Measurements from ENCODE around the gene PCED1B. TPM values are rescaled to one million over a fixed set of nuclear protein-coding genes. Genes with fewer than 3 reads are reported as not detected.

The PCED1B gene, protein sequence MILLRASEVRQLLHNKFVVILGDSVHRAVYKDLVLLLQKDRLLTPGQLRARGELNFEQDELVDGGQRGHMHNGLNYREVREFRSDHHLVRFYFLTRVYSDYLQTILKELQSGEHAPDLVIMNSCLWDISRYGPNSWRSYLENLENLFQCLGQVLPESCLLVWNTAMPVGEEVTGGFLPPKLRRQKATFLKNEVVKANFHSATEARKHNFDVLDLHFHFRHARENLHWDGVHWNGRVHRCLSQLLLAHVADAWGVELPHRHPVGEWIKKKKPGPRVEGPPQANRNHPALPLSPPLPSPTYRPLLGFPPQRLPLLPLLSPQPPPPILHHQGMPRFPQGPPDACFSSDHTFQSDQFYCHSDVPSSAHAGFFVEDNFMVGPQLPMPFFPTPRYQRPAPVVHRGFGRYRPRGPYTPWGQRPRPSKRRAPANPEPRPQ
- total RNA-seq: 1 to 10 TPM; 1.3 to 2.3 (median 1.7) TPM
- polyA plus RNA-seq: 1.3 TPM
- long read RNA-seq, donor 1, partial matches to known transcripts: 0 of 3 reads
- long read RNA-seq, donor 1, other reads (novel, unspliced or antisense): 3 of 3 reads
- long read RNA-seq, donor 2: 0 reads
- long read RNA-seq, donor 3: 0 reads
- long read RNA-seq, donor 4: 0 reads

DNA sequence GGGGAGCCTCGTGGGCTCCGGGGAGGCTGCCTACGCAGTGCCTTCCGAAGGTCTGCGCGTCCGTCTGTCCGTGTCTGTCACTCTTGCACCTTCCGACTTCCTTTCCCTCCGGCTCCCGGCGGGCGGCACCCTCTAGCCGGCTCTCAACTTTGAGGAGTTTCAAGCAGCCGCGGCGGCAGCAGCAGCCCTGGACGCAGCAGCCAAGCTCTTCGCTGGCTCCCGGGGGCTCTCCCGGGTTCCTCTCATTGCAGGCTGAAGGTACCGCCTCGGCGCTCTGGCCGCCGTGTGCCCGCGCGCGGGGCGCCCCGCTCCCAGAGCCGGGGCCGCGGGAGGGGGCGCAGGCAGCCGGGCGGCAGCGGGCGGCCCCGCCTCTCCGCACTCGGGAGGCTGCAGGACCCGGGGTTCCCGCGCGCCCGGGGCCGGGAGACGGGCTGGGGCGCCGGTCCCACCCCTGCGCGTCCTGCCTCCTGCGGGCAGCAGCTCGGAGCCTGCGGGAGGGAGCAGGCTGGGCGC is at the start of gene PCED1B, which contains the start of gene AMIGO2:
Gene PCED1B, plus strand, starts transcription at position 154 of the 513 bp plus-strand sequence. CDS start 155,443 bp downstream, outside the sequence.
Gene AMIGO2, minus strand, starts transcription at position 492 of the 513 bp plus-strand sequence. CDS start 957 bp downstream, outside the sequence.
- no peaks in the 10 kb centered on the region for H3K9me3 ChIP-seq (ENCODE audit: control insufficient read depth, low read length)
- under 1% methylated on average over 58 of the region's 58 CpGs for WGBS
- H3K27ac ChIP-seq (ENCODE audit: low read length): peak within 1 kb of the TSS; percentile 61
- ATAC-seq: peak; percentile 73 to 83
- H3K4me1 ChIP-seq (ENCODE audit: control insufficient read depth, insufficient read depth, low read length): peaks cover 11% of the 10 kb centered on the region
- intact Hi-C loops (cut with DNase I): no loop called here
- peak; percentile 85 to 92 (median 92) for DNase-seq
- peak within 1 kb of the TSS; percentile 90 for H3K4me3 ChIP-seq (ENCODE audit: low read length)
- H3K27me3 ChIP-seq (ENCODE audit: control insufficient read depth, insufficient read depth): no peaks in the 10 kb centered on the region

DNA sequence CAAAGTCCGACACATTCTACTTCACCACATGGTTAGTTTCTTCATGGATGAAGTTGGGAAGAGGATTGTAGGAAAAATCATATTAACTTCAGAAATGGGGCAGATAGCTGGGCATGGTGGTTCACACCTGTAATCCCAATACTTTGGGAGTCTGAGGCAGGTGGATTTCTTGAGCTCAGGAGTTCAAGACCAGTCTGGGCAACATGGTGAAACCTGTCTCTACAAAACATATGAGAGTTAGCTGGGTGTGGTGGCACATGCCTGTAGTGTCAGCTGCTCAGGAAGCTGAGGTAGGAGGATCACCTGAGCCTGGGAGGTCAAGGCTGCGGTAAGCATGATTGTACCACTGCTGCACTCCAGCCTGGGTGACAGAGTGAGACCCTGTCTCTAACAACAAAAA is 49.5 kb upstream of the PCED1B start:
- ATAC-seq (no peak), DNase-seq (no peak)
- Histone ChIP-seq H3K27me3 (ENCODE audit: control insufficient read depth, insufficient read depth) (no peaks in the 10 kb centered on the region), H3K9me3 (ENCODE audit: control insufficient read depth, low read length) (no peaks in the 10 kb centered on the region), H3K27ac (ENCODE audit: low read length) (no peak overlapping the region), H3K4me3 (ENCODE audit: low read length) (no peak overlapping the region), H3K4me1 (ENCODE audit: control insufficient read depth, insufficient read depth, low read length) (no peaks in the 10 kb centered on the region)
- WGBS: 95% methylated on average over 2 of the region's 2 CpGs
- intact Hi-C loops (cut with DNase I): loop anchor here (5.0 to 10.0 kb wide), 5 partner anchors 275 to 655 kb away; no protein-coding TSS in a partner anchor

DNA sequence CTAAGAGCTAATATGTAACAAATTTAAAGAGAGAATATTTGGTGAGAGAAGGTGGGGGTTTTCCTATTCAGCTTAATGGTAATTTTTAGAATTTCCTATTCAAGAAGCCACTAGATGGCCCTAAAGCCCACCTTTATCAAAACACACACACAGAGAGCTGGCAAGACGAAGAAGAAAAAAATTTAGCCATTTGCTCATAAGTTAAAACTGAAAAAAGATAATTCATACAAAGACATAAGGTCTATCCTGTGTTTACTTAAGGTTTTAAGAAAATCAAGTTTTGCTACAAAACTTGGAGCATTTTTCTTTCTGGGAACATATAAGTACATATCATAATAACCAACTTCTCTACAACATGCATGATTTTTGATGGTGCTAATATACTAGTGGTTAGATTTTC is 46.8 kb upstream of the PCED1B start:
- DNase-seq (no peak), ATAC-seq (peak; percentile 78 to 81)
- intact Hi-C loops (cut with DNase I): loop anchor here (5.0 to 10.0 kb wide), 5 partner anchors 272 to 652 kb away; no protein-coding TSS in a partner anchor
- Histone ChIP-seq H3K4me3 (ENCODE audit: low read length) (no peak overlapping the region), H3K9me3 (ENCODE audit: control insufficient read depth, low read length) (no peaks in the 10 kb centered on the region), H3K27me3 (ENCODE audit: control insufficient read depth, insufficient read depth) (no peaks in the 10 kb centered on the region), H3K4me1 (ENCODE audit: control insufficient read depth, insufficient read depth, low read length) (no peaks in the 10 kb centered on the region), H3K27ac (ENCODE audit: low read length) (no peak overlapping the region)
- 8% methylated on average over 1 of the region's 1 CpG for WGBS

DNA sequence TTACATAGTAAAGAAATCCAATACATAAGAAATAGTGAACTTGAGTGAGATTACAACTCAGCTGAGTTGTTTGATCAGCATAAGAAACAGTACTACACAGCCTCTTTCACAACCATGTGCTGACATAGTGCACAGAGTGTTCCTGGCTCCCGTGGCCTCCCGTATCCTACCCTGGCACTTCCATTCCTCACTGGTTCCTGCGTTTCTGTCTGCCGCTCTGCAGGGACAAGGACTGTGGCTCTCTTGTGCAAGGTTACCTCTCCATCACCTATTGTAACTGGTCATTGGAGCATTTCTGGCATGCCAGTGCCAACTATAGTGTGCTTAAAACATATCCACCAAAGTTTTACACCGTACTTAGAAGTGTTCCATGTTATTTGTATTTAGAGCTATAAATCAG is 46.3 kb upstream of the PCED1B start:
- intact Hi-C loops (cut with DNase I): loop anchor here (5.0 to 10.0 kb wide), 5 partner anchors 272 to 652 kb away; no protein-coding TSS in a partner anchor
- Histone ChIP-seq H3K4me1 (ENCODE audit: control insufficient read depth, insufficient read depth, low read length) (no peaks in the 10 kb centered on the region), H3K27ac (ENCODE audit: low read length) (no peak overlapping the region), H3K9me3 (ENCODE audit: control insufficient read depth, low read length) (no peaks in the 10 kb centered on the region), H3K4me3 (ENCODE audit: low read length) (no peak overlapping the region), H3K27me3 (ENCODE audit: control insufficient read depth, insufficient read depth) (no peaks in the 10 kb centered on the region)
- DNase-seq (peak in 2 of 3 donors; percentile 41 to 72), ATAC-seq (peak; percentile 94 to 95)
- WGBS: 39% methylated on average over 5 of the region's 5 CpGs

DNA sequence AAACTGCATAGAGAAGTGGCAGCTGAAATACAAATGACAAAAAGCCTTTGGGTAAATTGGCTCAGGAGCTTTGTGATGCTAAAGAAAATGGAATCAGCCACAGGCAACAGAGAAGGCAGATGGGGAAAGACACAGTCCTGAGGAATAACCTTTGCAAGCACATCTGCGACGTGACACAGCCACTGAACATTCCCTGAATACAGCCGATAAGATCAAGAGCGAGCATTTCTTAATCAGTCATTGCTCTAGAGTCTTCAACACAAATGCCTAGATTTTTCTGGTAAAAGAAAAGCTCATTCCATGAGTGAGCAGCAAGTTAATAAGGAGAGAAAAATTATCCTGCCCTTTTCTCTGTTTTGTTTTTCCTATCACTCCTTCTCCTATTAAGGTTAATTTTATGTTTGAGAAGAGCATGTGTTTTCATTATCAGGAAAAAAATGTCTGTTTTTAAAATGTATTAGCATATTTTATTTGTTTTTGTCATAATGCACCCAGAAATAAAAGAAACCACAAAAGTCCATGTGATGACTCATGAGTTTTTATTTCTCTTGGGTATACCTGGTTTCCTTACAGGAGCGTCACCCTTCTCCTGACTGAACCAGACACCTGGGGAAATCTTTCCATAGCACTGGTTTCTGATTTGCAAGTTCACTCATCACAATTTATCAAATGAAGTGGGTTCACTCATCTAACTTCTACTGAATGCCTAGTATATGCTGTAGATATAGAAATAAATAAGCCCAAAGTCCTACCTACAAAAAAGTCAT is 45.4 kb upstream of the PCED1B start:
- intact Hi-C loops (cut with DNase I): loop anchor here (5.0 to 10.0 kb wide), 5 partner anchors 271 to 651 kb away; no protein-coding TSS in a partner anchor
- H3K4me3 ChIP-seq (ENCODE audit: low read length): no peak overlapping the region
- no peak overlapping the region for H3K27ac ChIP-seq (ENCODE audit: low read length)
- H3K27me3 ChIP-seq (ENCODE audit: control insufficient read depth, insufficient read depth): no peaks in the 10 kb centered on the region
- ATAC-seq (peak in 1 of 2 donors; percentile 22), DNase-seq (no peak)
- WGBS: 72% methylated on average over 5 of the region's 5 CpGs
- no peaks in the 10 kb centered on the region for H3K4me1 ChIP-seq (ENCODE audit: control insufficient read depth, insufficient read depth, low read length)
- H3K9me3 ChIP-seq (ENCODE audit: control insufficient read depth, low read length): no peaks in the 10 kb centered on the region

DNA sequence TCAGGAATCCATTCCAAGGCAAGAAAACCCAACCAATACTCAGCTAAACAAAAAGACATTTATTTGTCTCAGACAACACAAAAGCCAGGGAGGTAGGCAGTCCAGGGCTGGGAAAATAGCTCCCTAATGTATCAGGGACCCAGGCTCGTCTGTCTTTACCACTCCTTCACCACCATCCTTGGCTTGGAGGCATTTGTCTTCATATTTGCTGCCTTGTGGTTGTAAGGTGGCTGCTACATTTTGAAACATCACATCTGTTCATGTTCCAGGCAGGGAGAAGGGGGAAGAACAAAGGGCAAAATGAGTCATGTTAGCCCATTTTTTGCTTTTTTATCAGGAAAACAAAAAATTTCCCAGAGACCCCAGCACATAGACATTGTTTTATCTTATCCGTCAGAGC is 44.8 kb upstream of the PCED1B start:
- Histone ChIP-seq H3K9me3 (ENCODE audit: control insufficient read depth, low read length) (no peaks in the 10 kb centered on the region), H3K27me3 (ENCODE audit: control insufficient read depth, insufficient read depth) (no peaks in the 10 kb centered on the region), H3K4me3 (ENCODE audit: low read length) (no peak overlapping the region), H3K27ac (ENCODE audit: low read length) (no peak overlapping the region), H3K4me1 (ENCODE audit: control insufficient read depth, insufficient read depth, low read length) (no peaks in the 10 kb centered on the region)
- DNase-seq (no peak), ATAC-seq (no peak)
- intact Hi-C loops (cut with DNase I): loop anchor here (5.0 to 10.0 kb wide), 5 partner anchors 270 to 650 kb away; no protein-coding TSS in a partner anchor
- 72% methylated on average over 2 of the region's 2 CpGs for WGBS

DNA sequence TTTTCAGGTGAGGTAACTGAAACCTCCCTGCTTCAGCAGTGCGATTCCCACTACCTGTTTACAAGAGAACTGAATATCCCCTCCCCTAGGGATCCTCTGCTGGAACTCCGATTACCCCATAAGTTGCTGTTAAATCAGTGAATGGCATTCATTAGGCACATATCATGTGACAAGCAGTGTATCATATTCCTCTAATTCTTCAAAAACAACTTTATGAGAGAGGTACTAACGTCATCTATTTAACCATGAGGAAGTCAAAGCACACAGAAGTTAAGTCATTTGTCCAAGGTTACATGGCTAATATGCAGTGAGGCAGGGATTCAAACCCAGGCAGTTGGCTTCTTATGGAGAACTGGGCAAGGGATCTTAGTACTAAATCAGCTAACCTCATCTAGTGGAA is 43.9 kb upstream of the PCED1B start:
- H3K9me3 ChIP-seq (ENCODE audit: control insufficient read depth, low read length): no peaks in the 10 kb centered on the region
- H3K4me1 ChIP-seq (ENCODE audit: control insufficient read depth, insufficient read depth, low read length): no peaks in the 10 kb centered on the region
- H3K27me3 ChIP-seq (ENCODE audit: control insufficient read depth, insufficient read depth): no peaks in the 10 kb centered on the region
- WGBS: 83% methylated on average over 3 of the region's 3 CpGs
- intact Hi-C loops (cut with DNase I): loop anchor here (10.0 kb wide), 4 partner anchors 269 to 649 kb away; no protein-coding TSS in a partner anchor
- ATAC-seq (no peak), DNase-seq (no peak)
- H3K4me3 ChIP-seq (ENCODE audit: low read length): no peak overlapping the region
- H3K27ac ChIP-seq (ENCODE audit: low read length): no peak overlapping the region

DNA sequence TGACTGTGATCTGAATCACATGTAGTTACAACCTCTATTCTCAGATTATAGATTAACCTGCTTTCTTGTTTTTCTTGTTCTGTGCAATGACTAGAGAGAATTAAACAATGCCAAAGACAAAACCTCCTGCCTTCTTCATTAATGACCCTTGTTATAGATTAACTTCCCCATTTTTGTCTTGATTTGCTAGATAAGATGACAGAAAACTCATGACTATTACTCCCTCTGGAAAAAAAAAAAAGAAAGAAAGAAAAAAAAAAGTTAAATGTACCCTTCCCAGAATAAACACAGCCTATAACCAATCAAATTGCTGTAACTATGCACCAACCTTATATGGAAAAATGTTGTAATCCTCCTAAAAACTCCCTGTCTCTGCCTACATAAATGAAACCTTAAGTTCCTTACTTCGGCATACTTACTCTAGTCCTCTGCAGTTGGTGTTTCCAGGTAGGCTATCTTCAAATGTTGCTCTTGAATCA is 41.1 kb upstream of the PCED1B start:
- no peak for DNase-seq
- intact Hi-C loops (cut with DNase I): loop anchor here (10.0 kb wide), 4 partner anchors 266 to 646 kb away; no protein-coding TSS in a partner anchor

DNA sequence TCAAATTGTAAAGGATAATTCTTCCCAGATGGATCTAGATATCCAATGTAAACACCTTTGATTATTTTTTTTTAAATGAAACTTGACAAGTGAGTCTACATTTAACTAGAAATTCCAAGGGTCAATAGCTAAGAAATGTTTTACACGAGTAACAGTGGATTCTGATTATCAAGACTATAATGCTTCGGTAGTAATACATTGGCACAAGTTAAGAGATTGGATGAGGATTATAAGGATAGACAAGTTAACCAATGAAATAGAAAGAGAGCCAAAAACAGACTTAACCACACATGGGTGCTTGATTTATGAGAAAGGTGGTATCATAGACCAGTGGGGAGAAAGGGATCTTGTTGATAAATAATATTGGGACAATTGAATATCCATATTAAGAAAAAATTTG is 40.3 kb upstream of the PCED1B start:
- H3K27ac ChIP-seq (ENCODE audit: low read length): no peak overlapping the region
- no peak for ATAC-seq
- DNase-seq: no peak
- WGBS: 85% methylated on average over 2 of the region's 2 CpGs
- no peaks in the 10 kb centered on the region for H3K27me3 ChIP-seq (ENCODE audit: control insufficient read depth, insufficient read depth)
- intact Hi-C loops (cut with DNase I): loop anchor here (10.0 kb wide), 4 partner anchors 266 to 646 kb away; no protein-coding TSS in a partner anchor
- H3K9me3 ChIP-seq (ENCODE audit: control insufficient read depth, low read length): no peaks in the 10 kb centered on the region
- H3K4me1 ChIP-seq (ENCODE audit: control insufficient read depth, insufficient read depth, low read length): no peaks in the 10 kb centered on the region
- no peak overlapping the region for H3K4me3 ChIP-seq (ENCODE audit: low read length)

More for the DNA sequence above, 41.1 kb upstream of the PCED1B start:
- 78% methylated on average over 1 of the region's 1 CpG for WGBS
- no peak overlapping the region for H3K4me3 ChIP-seq (ENCODE audit: low read length)
- no peaks in the 10 kb centered on the region for H3K4me1 ChIP-seq (ENCODE audit: control insufficient read depth, insufficient read depth, low read length)
- H3K9me3 ChIP-seq (ENCODE audit: control insufficient read depth, low read length): no peaks in the 10 kb centered on the region
- no peak for ATAC-seq
- no peaks in the 10 kb centered on the region for H3K27me3 ChIP-seq (ENCODE audit: control insufficient read depth, insufficient read depth)
- no peak overlapping the region for H3K27ac ChIP-seq (ENCODE audit: low read length)

DNA sequence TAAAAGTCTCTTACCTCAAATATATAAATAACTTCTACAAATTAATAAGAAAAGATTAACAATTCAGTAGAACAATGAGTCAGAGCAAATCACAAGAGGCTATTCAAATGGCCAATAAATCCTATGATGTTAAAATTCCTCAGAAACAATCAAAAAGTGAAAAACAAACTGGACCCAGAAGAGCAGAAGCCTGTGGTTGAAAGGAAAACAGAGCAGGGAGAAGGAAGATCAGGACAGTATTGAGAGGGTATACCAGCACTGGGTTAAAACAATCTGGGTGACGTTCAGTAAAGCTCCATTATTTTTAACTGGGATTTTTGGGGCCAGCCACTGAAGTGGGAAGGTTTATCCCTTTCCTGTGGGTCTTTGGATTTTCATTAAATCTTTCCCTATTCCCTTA is 39.7 kb upstream of the PCED1B start:
- intact Hi-C loops (cut with DNase I): loop anchor here (10.0 kb wide), 4 partner anchors 265 to 645 kb away; no protein-coding TSS in a partner anchor
- Histone ChIP-seq H3K27me3 (ENCODE audit: control insufficient read depth, insufficient read depth) (no peaks in the 10 kb centered on the region), H3K4me1 (ENCODE audit: control insufficient read depth, insufficient read depth, low read length) (no peaks in the 10 kb centered on the region), H3K9me3 (ENCODE audit: control insufficient read depth, low read length) (no peaks in the 10 kb centered on the region), H3K27ac (ENCODE audit: low read length) (no peak overlapping the region), H3K4me3 (ENCODE audit: low read length) (no peak overlapping the region)
- WGBS: 81% methylated on average over 1 of the region's 1 CpG
- ATAC-seq: no peak
- DNase-seq: no peak

Measured in right cardiac atrium (tissue), 5 donors.